Activated T-cell treated with anti-CD3 and anti-CD28 coated beads, Interleukin-2, amount 50 U/mL, for 48 hours (primary cell): ENCODE measurements around the gene UPK1A.
"Not testable (repeated sequence)": the region's sequence is repeated elsewhere in the genome, so short reads cannot be mapped to it uniquely, and the experiment has no call there.

Experiments used
- DNase-seq, 2 experiments: peaks; one replicate each; pipeline ENCODE4 v3.0.0-alpha.2; 2020

UPK1A gene

GRCh38 chr19:35719402-35720162, 53.3 kb downstream of the UPK1A start:
- DNase-seq = no peak

DNA sequence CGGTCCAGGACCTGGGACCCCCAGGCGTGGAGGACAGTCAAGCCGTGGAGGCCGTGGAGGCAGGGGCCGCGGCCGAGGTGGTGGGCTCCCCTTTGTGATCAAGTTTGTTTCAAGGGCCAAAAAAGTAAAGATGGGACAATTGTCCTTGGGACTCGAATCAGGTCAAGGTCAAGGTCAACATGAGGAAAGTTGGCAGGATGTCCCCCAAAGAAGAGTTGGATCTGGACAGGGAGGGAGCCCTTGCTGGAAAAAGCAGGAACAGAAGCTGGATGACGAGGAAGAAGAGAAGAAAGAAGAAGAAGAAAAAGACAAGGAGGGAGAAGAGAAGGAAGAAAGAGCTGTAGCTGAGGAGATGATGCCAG, 53.8 kb downstream of the UPK1A start:
- DNase-seq = no peak

DNA sequence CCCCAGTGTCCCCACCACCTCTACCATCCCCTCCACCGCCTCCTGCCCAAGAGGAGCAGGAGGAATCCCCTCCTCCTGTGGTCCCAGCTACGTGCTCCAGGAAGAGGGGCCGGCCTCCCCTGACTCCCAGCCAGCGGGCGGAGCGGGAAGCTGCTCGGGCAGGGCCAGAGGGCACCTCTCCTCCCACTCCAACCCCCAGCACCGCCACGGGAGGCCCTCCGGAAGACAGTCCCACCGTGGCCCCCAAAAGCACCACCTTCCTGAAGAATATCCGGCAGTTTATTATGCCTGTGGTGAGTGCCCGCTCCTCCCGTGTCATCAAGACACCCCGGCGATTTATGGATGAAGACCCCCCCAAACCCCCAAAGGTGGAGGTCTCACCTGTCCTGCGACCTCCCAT, 54.3 kb downstream of the UPK1A start:
- no peak for DNase-seq

DNA sequence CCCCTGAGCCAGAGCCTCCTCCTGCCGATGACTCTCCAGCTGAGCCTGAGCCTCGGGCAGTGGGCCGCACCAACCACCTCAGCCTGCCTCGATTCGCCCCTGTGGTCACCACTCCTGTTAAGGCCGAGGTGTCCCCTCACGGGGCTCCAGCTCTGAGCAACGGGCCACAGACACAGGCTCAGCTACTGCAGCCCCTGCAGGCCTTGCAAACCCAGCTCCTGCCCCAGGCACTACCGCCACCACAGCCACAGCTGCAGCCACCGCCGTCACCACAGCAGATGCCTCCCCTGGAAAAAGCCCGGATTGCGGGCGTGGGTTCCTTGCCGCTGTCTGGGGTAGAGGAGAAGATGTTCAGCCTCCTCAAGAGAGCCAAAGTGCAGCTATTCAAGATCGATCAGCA, 55.1 kb downstream of the UPK1A start:
- no peak for DNase-seq

DNA sequence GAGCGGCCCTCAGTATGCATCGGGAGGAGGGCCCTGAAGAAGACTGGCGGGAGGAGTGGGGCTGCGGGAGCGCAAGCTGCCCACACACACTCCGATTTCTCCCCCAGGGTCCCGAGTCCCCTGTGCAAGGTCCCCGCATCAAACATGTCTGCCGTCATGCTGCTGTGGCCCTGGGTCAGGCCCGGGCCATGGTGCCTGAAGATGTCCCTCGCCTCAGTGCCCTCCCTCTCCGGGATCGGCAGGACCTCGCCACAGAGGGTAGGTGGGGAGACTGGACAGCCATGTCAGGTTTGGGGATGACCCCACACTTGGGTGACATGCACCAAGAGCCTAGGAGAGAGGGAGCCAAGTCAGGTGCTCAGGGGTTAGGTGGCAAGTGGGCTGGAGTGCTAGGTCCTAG, 56.1 kb downstream of the UPK1A start:
- DNase-seq = no peak

DNA sequence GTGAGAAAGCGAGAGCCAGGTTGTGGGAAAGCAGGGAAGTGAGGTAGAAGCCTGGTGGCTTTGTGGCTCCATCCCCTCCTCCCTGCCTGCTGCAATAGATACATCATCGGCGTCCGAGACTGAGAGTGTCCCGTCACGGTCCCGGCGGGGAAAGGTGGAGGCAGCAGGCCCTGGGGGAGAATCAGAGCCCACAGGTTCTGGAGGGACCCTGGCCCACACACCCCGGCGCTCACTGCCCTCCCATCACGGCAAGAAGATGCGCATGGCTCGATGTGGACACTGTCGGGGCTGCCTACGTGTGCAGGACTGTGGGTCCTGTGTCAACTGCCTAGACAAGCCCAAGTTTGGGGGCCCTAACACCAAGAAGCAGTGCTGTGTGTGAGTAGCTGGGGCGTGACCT, 56.6 kb downstream of the UPK1A start:
- no peak for DNase-seq

- no peak for DNase-seq
Measured at GRCh38 chr19:35723671-35724070, 57.4 kb downstream of the UPK1A start.

DNA sequence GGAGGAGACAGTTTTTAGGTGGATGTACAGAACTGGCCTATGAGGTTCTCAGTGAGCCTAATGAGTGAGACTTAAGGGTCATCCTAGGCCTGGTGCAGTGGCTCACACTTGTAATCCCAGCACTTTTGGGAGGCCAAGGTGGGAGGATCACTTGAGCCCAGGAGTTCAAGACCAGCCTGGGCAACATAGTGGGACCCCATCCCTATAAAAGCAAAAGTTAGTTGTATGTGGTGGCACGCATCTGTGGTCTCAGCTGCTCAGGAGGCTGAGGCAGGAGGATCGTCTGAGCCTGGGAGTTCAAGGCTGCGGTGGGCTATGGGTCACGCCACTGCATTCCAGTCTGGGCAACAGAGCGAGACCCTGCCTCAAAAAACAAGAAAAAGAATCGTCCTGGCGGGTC, 57.8 kb downstream of the UPK1A start:
- DNase-seq = not testable (repeated sequence)

- no peak for DNase-seq
Measured at GRCh38 chr19:35724560-35724959, 58.2 kb downstream of the UPK1A start.

GRCh38 chr19:35725216-35725861, 59.0 kb downstream of the UPK1A start:
- no peak for DNase-seq

DNA sequence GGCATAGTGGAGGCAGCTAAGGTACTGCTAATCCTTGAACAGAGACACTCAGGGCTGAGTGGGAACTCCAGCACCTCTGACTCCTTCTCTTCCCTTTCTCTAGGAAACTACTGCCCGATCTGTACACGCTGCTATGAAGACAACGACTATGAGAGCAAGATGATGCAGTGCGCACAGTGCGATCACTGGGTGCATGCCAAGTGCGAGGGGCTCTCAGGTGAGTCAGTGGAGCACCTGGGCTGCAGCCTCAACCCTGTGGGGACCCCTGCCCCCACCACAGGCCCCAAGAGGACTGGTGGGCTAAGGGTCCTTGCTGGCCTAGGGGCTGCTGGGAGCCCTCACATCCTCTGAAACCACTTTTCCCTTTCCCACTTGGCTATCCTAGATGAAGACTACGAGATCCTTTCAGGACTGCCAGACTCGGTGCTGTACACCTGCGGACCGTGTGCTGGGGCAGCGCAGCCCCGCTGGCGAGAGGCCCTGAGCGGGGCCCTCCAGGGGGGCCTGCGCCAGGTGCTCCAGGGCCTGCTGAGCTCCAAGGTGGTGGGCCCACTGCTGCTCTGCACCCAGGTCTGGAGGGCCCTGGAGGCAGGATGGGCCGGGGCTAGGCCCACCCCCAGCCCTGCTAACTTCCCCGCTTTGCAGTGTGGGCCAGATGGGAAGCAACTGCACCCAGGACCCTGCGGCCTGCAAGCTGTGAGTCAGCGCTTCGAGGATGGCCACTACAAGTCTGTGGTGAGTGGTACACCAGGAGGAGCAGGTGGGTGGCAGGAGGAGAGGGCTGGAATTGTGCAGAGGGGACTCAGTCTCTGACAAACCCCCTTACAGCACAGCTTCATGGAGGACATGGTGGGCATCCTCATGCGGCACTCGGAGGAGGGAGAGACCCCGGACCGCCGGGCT, 61.0 kb downstream of the UPK1A start:
- no peak for DNase-seq
